HFFc6 (cell line): ENCODE results near the gene PTPRQ. TPM values are rescaled to one million over a fixed set of nuclear protein-coding genes. Genes with fewer than 3 reads are reported as not detected.
A peak's percentile ranks its signal among the peaks of the same experiment; 100 is the strongest.

Source experiments
- DNase-seq: peaks from one replicate; pipeline ENCODE4 v3.0.0-alpha.2; 2018
- H3K27ac Mint-ChIP-seq: 2 replicates; pipeline ENCODE4 v1.8.0; 2020; ENCODE audit warnings: mild to moderate bottlenecking, mixed read lengths
- H3K27me3 Mint-ChIP-seq: 2 replicates; pipeline ENCODE4 v1.8.0; 2021; ENCODE audit warnings: mild to moderate bottlenecking, moderate library complexity, mixed read lengths; ENCODE audit not compliant: insufficient read depth
- H3K36me3 Mint-ChIP-seq: 2 replicates; pipeline ENCODE4 v1.8.0; 2021; ENCODE audit warnings: low read depth, mixed read lengths
- H3K4me1 Mint-ChIP-seq: 2 replicates; pipeline ENCODE4 v1.8.0; 2020; ENCODE audit warnings: low read depth, mixed read lengths
- H3K4me3 Mint-ChIP-seq: 2 replicates; pipeline ENCODE4 v1.8.0; 2020; ENCODE audit warnings: mild to moderate bottlenecking, moderate library complexity, mixed read lengths
- H3K9me3 Mint-ChIP-seq: 2 replicates; pipeline ENCODE4 v1.8.0; 2020; ENCODE audit warnings: mild to moderate bottlenecking, mixed read lengths
- CTCF ChIP-seq: fragments of 200-600 bp; sonication (generic); IDR thresholded peaks from 2 replicates; pipeline ENCODE4 v1.5.0; 2021; ENCODE audit warnings: antibody characterized with exemption, mild to moderate bottlenecking
- total RNA-seq, 6 experiments: library from RNA; stranded (reverse); fragmentation: NEBNext Ultra II Directional; extraction: Animal tissue kit (Norgen Biotek cat#: 25700); gene quantifications; 2 replicates in 1 of 6; 3 replicates in 5 of 6; pipeline ENCODE4 v1.2.3, GENCODE V29; 2021

Gene PTPRQ
- total RNA-seq, 6 experiments from 2014 or later = 2.6 to 4.1 (median 3.5) TPM

- Mint-ChIP-seq H3K9me3 (no peaks in the 10 kb centered on the region), H3K27ac (no peak overlapping the region), H3K4me3 (no peak overlapping the region), H3K36me3 (no peaks in the 10 kb centered on the region), H3K27me3 (no peaks in the 10 kb centered on the region), H3K4me1 (peaks cover 7% of the 10 kb centered on the region)
- DNase-seq = no peak
- no peak for TF ChIP-seq CTCF
These were observed 32.2 kb upstream of the PTPRQ start for GRCh38 chr12:80411787-80412186.

- no peaks in the 10 kb centered on the region for H3K36me3 Mint-ChIP-seq
- H3K4me1 Mint-ChIP-seq = peaks cover 10% of the 10 kb centered on the region
These were observed 31.6 kb upstream of the PTPRQ start for GRCh38 chr12:80412343-80412953.

GRCh38 chr12:80413462-80413861 is 30.6 kb upstream of the PTPRQ start:
- peaks cover 10% of the 10 kb centered on the region for H3K4me1 Mint-ChIP-seq
- peak; percentile 52 for TF ChIP-seq CTCF

More at GRCh38 chr12:80412343-80412953, 31.6 kb upstream of the PTPRQ start:
- DNase-seq = peak; percentile 47
- no peaks in the 10 kb centered on the region for H3K27me3 Mint-ChIP-seq
- H3K4me3 Mint-ChIP-seq = no peak overlapping the region
- no peaks in the 10 kb centered on the region for H3K9me3 Mint-ChIP-seq
- peak; percentile 98 for TF ChIP-seq CTCF
- H3K27ac Mint-ChIP-seq = no peak overlapping the region

GRCh38 chr12:80415466-80415865 is 28.6 kb upstream of the PTPRQ start:
- no peaks in the 10 kb centered on the region for H3K27me3 Mint-ChIP-seq
- no peaks in the 10 kb centered on the region for H3K9me3 Mint-ChIP-seq
- H3K4me1 Mint-ChIP-seq = peaks cover 29% of the 10 kb centered on the region
- no peak for TF ChIP-seq CTCF
- no peak for DNase-seq
- H3K4me3 Mint-ChIP-seq = no peak overlapping the region
- H3K36me3 Mint-ChIP-seq = no peaks in the 10 kb centered on the region
- H3K27ac Mint-ChIP-seq = no peak overlapping the region

More at GRCh38 chr12:80413462-80413861, 30.6 kb upstream of the PTPRQ start:
- H3K36me3 Mint-ChIP-seq = no peaks in the 10 kb centered on the region
- no peak for DNase-seq
- no peaks in the 10 kb centered on the region for H3K9me3 Mint-ChIP-seq
- H3K27ac Mint-ChIP-seq = no peak overlapping the region; the same call in 1 of the 2 replicates
- H3K4me3 Mint-ChIP-seq = no peak overlapping the region
- H3K27me3 Mint-ChIP-seq = no peaks in the 10 kb centered on the region

GRCh38 chr12:80419644-80420043 is 24.4 kb upstream of the PTPRQ start:
- no peaks in the 10 kb centered on the region for H3K27me3 Mint-ChIP-seq

More at GRCh38 chr12:80419644-80420043, 24.4 kb upstream of the PTPRQ start:
- DNase-seq = no peak
- Mint-ChIP-seq H3K4me1 (peaks cover 55% of the 10 kb centered on the region), H3K4me3 (no peak overlapping the region), H3K9me3 (no peaks in the 10 kb centered on the region), H3K36me3 (no peaks in the 10 kb centered on the region), H3K27ac (peak overlapping the region; percentile 5; the same call in 1 of the 2 replicates)
- no peak for TF ChIP-seq CTCF
